Prostate gland (tissue), 2 donors: ENCODE data around the gene ALG14. TPM values are rescaled to one million over a fixed set of nuclear protein-coding genes. Genes with fewer than 3 reads are reported as not detected.

Source experiments
- DNase-seq: peaks from one replicate; pipeline ENCODE4 v3.0.0-alpha.2; 2019; ENCODE audit warnings: low spot score
- H3K27ac ChIP-seq, 2 donors: fragments of 200-600 bp; sonication (generic); 2 replicates each; pipeline ENCODE4 v1.5.1; 2017 to 2019
- H3K27me3 ChIP-seq: fragments of 200-600 bp; sonication (generic); replicated peaks from 2 replicates; pipeline ENCODE4 v1.5.1; 2019; ENCODE audit not compliant: insufficient read depth
- H3K36me3 ChIP-seq, 2 donors: fragments of 200-600 bp; sonication (generic); 1 replicate in 1 of 2; 2 replicates in 1 of 2; pipeline versions ENCODE4 v1.5.1 to v1.8.1; 2017 to 2019
- H3K4me1 ChIP-seq: fragments of 200-600 bp; sonication (generic); replicated peaks from 2 replicates; pipeline ENCODE4 v1.5.1; 2019
- H3K4me3 ChIP-seq, 2 donors: fragments of 200-600 bp; sonication (generic); 2 replicates each; pipeline ENCODE4 v1.5.1; 2017 to 2019
- H3K9me3 ChIP-seq: fragments of 200-600 bp; sonication (generic); 2 replicates; pipeline ENCODE4 v1.5.1; 2017
- POLR2A ChIP-seq: fragments of 450-650 bp; IDR thresholded peaks from one replicate; pipeline ENCODE4 v1.6.1; 2016; ENCODE audit warnings: antibody characterized with exemption, mild to moderate bottlenecking
- POLR2AphosphoS5 ChIP-seq: sonication (generic); formaldehyde crosslinking; IDR thresholded peaks from one replicate; pipeline ENCODE4 v1.6.1; 2017; ENCODE audit warnings: antibody characterized with exemption
- WGBS: methylation state at CpG from one replicate; pipeline ENCODE4 v1.1.5; 2018; 5-methylcytosine and 5-hydroxymethylcytosine counted together
- intact Hi-C: fragments of 100-400 bp; cut with DNase I; formaldehyde crosslinking; loops from one replicate; pipeline ENCODE4 v1.14.2; 2022
- total RNA-seq, 2 donors: library from RNA; depleted of rRNA; stranded (reverse); fragments of >200 nt; gene quantifications; one replicate each; pipeline ENCODE4 v1.1.0, GENCODE V29; 2016
- TF ChIP-seq, protein P1 (sequence below), 4 experiments: fragments of 200-600 bp in 2 of 4; fragments of 450-650 bp in 2 of 4; sonication (generic) in 2 of 4; IDR thresholded peaks; 1 replicate in 3 of 4; 2 replicates in 1 of 4; pipeline ENCODE4 v1.5.1; 2016 to 2019; ENCODE audit warnings: antibody characterized with exemption in 4 of 4, mild to moderate bottlenecking in 2 of 4, moderate library complexity in 2 of 4

The ALG14 gene
- total RNA-seq, 2 donors from 2014 or later = 2.0 to 2.3 TPM

DNA sequence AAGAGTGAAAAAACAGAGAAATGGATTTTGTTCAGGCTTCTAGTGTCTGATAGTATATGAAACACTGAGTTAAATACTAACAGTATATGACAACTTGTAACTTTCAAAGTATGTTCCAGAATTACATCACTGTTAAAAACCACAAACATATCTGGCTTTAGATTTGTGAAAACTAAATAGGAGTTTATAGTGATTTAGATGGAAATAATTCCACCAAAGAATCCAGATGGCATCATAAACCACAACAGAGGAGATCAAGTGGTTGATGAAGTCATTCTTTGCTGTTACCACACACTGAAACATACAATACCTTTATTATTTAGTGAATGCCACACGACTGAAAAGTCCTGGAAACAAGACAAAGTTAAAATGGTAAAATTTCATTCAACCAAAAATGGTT lies 37.2 kb downstream of the ALG14 start:
- 64% methylated on average over 1 of the region's 1 CpG for WGBS
- TF ChIP-seq POLR2AphosphoS5 (no peak), POLR2A (no peak)
- TF ChIP-seq, protein P1, sequence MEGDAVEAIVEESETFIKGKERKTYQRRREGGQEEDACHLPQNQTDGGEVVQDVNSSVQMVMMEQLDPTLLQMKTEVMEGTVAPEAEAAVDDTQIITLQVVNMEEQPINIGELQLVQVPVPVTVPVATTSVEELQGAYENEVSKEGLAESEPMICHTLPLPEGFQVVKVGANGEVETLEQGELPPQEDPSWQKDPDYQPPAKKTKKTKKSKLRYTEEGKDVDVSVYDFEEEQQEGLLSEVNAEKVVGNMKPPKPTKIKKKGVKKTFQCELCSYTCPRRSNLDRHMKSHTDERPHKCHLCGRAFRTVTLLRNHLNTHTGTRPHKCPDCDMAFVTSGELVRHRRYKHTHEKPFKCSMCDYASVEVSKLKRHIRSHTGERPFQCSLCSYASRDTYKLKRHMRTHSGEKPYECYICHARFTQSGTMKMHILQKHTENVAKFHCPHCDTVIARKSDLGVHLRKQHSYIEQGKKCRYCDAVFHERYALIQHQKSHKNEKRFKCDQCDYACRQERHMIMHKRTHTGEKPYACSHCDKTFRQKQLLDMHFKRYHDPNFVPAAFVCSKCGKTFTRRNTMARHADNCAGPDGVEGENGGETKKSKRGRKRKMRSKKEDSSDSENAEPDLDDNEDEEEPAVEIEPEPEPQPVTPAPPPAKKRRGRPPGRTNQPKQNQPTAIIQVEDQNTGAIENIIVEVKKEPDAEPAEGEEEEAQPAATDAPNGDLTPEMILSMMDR (IDR thresholded peaks at IDR 0.05) = no peak
- DNase-seq = no peak

DNA sequence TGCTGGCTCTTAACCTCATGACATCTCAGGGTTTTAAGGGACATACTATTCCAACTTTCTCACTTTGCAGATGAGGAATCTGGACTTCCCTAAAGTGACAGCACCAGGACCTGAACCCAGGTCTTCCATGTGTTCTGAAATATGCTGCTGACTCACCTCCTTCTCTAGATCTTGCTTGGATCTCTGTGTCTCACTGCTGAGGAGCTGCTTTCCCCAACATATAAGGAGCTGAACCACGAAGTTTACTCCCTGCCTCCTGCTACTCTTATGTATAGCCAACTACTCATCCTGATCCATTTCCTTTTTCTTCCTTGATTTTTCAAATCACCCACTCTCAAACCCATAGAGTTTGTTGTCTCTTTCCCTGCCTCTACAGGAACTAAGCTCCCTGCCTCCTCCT lies 38.2 kb downstream of the ALG14 start:
- intact Hi-C loops = no loop called here
- WGBS = 96% methylated on average over 1 of the region's 1 CpG

More for the DNA sequence above, 37.2 kb downstream of the ALG14 start:
- Histone ChIP-seq H3K9me3 (no peaks in the 10 kb centered on the region), H3K4me1 (no peaks in the 10 kb centered on the region), H3K27me3 (no peaks in the 10 kb centered on the region), H3K4me3 (no peak overlapping the region), H3K27ac (no peak overlapping the region), H3K36me3 (no peaks in the 10 kb centered on the region)
- intact Hi-C loops = no loop called here

DNA sequence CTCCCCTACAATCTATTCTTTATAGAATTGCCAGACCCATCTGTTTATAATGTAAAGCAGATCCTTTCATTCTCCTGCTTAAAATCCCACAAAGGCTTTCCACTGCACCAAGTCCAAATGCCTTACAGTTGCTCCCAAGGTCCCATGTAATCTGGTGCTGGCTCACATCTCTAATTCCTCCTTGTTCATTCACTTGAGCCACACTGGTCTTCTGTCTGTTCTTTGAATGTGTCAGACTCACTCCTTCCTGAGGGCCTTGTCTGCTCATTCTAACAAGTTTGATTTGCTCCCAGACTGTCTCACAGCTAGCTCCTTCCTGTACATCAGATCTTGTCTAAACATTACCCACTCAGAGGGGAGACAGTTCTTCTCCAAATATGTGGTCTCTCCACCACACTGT lies 38.9 kb downstream of the ALG14 start:
- H3K9me3 ChIP-seq = no peaks in the 10 kb centered on the region
- H3K27me3 ChIP-seq = no peaks in the 10 kb centered on the region
- no peak overlapping the region for H3K4me3 ChIP-seq
- no peak for DNase-seq
- no peaks in the 10 kb centered on the region for H3K4me1 ChIP-seq
- no peak for TF ChIP-seq POLR2A
- TF ChIP-seq, protein P1 (IDR thresholded peaks at IDR 0.05) = no peak
- TF ChIP-seq POLR2AphosphoS5 = no peak
- no peak overlapping the region for H3K27ac ChIP-seq
- no peaks in the 10 kb centered on the region for H3K36me3 ChIP-seq
- intact Hi-C loops = no loop called here

More for the DNA sequence above, 38.2 kb downstream of the ALG14 start:
- no peak overlapping the region for H3K4me3 ChIP-seq
- H3K4me1 ChIP-seq = no peaks in the 10 kb centered on the region
- TF ChIP-seq POLR2AphosphoS5 = no peak
- no peak for TF ChIP-seq POLR2A
- TF ChIP-seq, protein P1 (IDR thresholded peaks at IDR 0.05) = no peak
- no peak for DNase-seq
- H3K36me3 ChIP-seq = no peaks in the 10 kb centered on the region
- no peaks in the 10 kb centered on the region for H3K27me3 ChIP-seq
- no peaks in the 10 kb centered on the region for H3K9me3 ChIP-seq
- H3K27ac ChIP-seq = no peak overlapping the region

DNA sequence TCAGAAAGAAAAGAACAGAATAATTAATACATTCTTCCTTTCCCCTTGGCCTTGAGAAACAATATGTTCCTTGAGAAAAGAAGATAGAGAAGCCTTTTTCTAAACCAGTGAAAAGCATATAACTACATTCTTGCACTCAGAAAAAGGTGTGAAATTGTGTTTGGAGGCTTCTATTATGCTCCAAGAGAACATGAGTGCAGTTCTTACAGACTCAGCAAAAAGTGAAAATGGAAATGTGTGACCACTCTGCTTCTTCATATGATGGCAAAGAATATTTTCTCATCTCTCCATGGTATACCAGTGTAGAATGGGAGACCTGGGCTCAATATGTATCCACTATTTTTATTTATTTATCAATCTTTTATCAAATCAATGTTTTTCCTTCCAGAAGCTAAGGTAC lies 43.2 kb downstream of the ALG14 start:
- TF ChIP-seq POLR2A (no peak), POLR2AphosphoS5 (no peak)
- TF ChIP-seq, protein P1 (IDR thresholded peaks at IDR 0.05) = no peak
- no peak overlapping the region for H3K27ac ChIP-seq
- H3K4me3 ChIP-seq = no peak overlapping the region
- H3K27me3 ChIP-seq = no peaks in the 10 kb centered on the region
- intact Hi-C loops = no loop called here
- H3K9me3 ChIP-seq = no peaks in the 10 kb centered on the region
- H3K4me1 ChIP-seq = no peaks in the 10 kb centered on the region
- no peak for DNase-seq
- no peaks in the 10 kb centered on the region for H3K36me3 ChIP-seq

DNA sequence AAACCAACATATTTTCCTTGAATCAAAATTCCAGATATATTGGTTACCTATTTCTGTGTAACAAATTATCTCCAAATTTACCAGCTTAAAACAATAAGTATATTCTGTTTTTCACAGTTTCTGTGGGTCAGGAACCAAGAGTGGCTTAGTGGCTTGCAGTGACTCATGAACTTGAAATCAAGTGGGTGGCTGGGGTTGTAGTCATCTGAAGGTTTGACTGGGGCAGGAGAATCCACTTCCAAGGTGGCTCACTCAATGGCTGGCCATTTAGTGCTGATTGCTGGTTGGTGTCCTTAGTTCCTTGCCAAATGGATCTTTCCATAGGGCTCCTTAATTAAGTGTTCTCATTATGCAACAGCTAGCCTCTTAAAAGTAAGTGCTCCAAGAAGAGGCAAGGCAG lies 43.8 kb downstream of the ALG14 start:
- Histone ChIP-seq H3K4me3 (no peak overlapping the region), H3K4me1 (no peaks in the 10 kb centered on the region), H3K27me3 (no peaks in the 10 kb centered on the region), H3K9me3 (no peaks in the 10 kb centered on the region), H3K36me3 (no peaks in the 10 kb centered on the region), H3K27ac (no peak overlapping the region)
- no peak for DNase-seq
- TF ChIP-seq, protein P1 (IDR thresholded peaks at IDR 0.05) = no peak
- TF ChIP-seq POLR2AphosphoS5 (no peak), POLR2A (no peak)
- intact Hi-C loops = no loop called here
